Measurements from ENCODE around the gene SLC22A3.

- no peak for TF ChIP-seq CTCF (IDR thresholded peaks at IDR 0.05)
- TF ChIP-seq POLR2A (IDR thresholded peaks at IDR 0.05), result no peak
These were observed 79.9 kb downstream of the SLC22A3 start for GRCh38 chr6:160428069-160428430.

Measured in uterus (tissue), 2 donors.